Right kidney (tissue), 1 donor: ENCODE data around the gene WDR91.
"Not testable (repeated sequence)": the region's sequence is repeated elsewhere in the genome, so short reads cannot be mapped to it uniquely, and the experiment has no call there.

Experiments used
- DNase-seq: peaks from one replicate; pipeline ENCODE4 v3.0.0-alpha.2; 2016

The WDR91 gene

GRCh38 chr7:135234727-135235126, 23.4 kb upstream of the WDR91 start:
- no peak for DNase-seq

GRCh38 chr7:135234095-135234494, 22.8 kb upstream of the WDR91 start:
- not testable (repeated sequence) for DNase-seq

GRCh38 chr7:135233570-135233969, 22.2 kb upstream of the WDR91 start, which contains the start of gene STRA8:
TSS of gene STRA8 (plus strand) at chr7:135233838. CDS start at chr7:135240525, 6,687 bp downstream.
- no peak for DNase-seq

GRCh38 chr7:135232720-135233119, 21.4 kb upstream of the WDR91 start:
- no peak for DNase-seq

GRCh38 chr7:135232087-135232486, 20.8 kb upstream of the WDR91 start:
- no peak for DNase-seq

- no peak for DNase-seq
These were observed 20.4 kb upstream of the WDR91 start for GRCh38 chr7:135231686-135232085.

- no peak for DNase-seq
These were observed 12.7 kb upstream of the WDR91 start for GRCh38 chr7:135224027-135224426.

GRCh38 chr7:135217645-135218509, 6.6 kb upstream of the WDR91 start:
- DNase-seq = peak; percentile 46

- DNase-seq = no peak
These were observed 4.4 kb upstream of the WDR91 start for GRCh38 chr7:135215698-135216097.

- DNase-seq = no peak
These were observed 3.9 kb upstream of the WDR91 start for GRCh38 chr7:135215180-135215579.

- no peak for DNase-seq
These were observed 2.5 kb upstream of the WDR91 start for GRCh38 chr7:135213831-135214230.

GRCh38 chr7:135211946-135212685, 790 bp upstream of the WDR91 start:
- not testable (repeated sequence) for DNase-seq

GRCh38 chr7:135210888-135211178, 493 bp downstream of the WDR91 start:
- DNase-seq = no peak

GRCh38 chr7:135209225-135209834, 2.0 kb downstream of the WDR91 start:
- DNase-seq = no peak

- DNase-seq = peak; percentile 51
These were observed 3.1 kb downstream of the WDR91 start for GRCh38 chr7:135208102-135208793.

GRCh38 chr7:135207406-135208101, 3.8 kb downstream of the WDR91 start:
- DNase-seq = peak; percentile 51

GRCh38 chr7:135206941-135207391, 4.4 kb downstream of the WDR91 start:
- no peak for DNase-seq

- DNase-seq = no peak
These were observed 5.5 kb downstream of the WDR91 start for GRCh38 chr7:135205850-135206249.

GRCh38 chr7:135204876-135205275, 6.5 kb downstream of the WDR91 start:
- DNase-seq = no peak

GRCh38 chr7:135204341-135204749, 7.0 kb downstream of the WDR91 start:
- no peak for DNase-seq

- DNase-seq = no peak
These were observed 10.0 kb downstream of the WDR91 start for GRCh38 chr7:135201350-135201749.

GRCh38 chr7:135200821-135201331, 10.4 kb downstream of the WDR91 start:
- DNase-seq = no peak
